ENCODE data around the gene AIP. TPM values are rescaled to one million over a fixed set of nuclear protein-coding genes. Genes with fewer than 3 reads are reported as not detected.
A peak's percentile ranks its signal among the peaks of the same experiment; 100 is the strongest.
"Not testable (repeated sequence)": the region's sequence is repeated elsewhere in the genome, so short reads cannot be mapped to it uniquely, and the experiment has no call there.

AIP gene
- total RNA-seq, 2 donors from 2014 or later, result 152 to 186 TPM

DNA sequence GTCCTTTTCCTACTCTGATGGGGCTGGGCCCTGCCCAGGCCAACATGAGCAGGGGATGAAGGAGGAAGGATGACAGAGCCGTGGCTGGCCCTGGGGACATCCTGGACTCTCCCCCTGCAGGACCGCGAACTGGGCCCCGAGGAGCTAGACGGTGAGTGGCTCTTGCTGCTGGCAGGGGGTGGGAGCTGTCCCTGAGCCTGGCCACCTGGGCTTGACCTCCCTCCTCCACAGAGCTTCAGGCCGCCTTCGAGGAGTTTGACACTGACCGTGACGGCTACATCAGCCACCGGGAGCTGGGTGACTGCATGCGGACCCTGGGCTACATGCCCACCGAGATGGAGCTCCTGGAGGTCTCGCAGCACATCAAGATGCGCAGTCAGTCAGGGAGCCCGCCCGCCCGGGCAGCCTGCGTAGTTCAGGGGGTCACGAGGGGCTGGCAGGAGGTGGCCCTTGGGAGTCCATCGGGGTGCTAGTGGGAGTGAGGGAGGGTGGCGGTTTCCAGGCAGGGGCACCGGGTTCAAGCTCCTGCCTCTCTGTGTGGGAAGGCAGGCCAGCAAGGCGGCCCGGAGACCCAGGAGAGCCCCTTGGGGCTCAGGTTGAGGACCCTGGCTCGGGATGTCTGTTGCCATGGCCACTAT is 26.6 kb upstream of the AIP start:
- Mint-ChIP-seq H3K4me1 (no peaks in the 10 kb centered on the region), H3K27ac (no peak overlapping the region), H3K9me3 (no peaks in the 10 kb centered on the region), H3K27me3 (no peaks in the 10 kb centered on the region), H3K36me3 (ENCODE audit: low read depth) (no peaks in the 10 kb centered on the region), H3K4me3 (no peak overlapping the region)
- no peak for ATAC-seq (replicated peaks)

DNA sequence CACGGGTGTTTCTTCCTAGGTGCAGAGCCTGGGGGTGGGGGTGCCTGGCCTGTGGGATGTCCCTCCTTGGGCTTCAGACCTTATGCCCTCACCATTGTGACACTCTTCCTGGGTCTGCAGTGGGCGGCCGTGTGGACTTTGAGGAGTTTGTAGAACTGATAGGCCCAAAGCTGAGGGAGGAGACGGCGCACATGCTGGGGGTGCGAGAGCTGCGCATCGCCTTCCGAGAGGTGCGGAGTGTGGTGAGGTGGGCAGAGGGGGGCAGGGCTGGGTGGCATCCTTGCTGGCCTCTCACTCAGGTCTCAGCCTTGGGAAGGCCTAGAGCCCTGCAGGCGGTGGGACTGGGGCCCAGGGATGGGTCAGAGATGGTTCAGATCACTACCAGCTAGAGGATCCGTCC is 25.4 kb upstream of the AIP start:
- no peak overlapping the region for H3K27ac Mint-ChIP-seq
- H3K4me1 Mint-ChIP-seq, result no peaks in the 10 kb centered on the region
- no peak for ATAC-seq (replicated peaks)
- no peaks in the 10 kb centered on the region for H3K9me3 Mint-ChIP-seq
- no peak overlapping the region for H3K4me3 Mint-ChIP-seq
- H3K36me3 Mint-ChIP-seq (ENCODE audit: low read depth), result no peaks in the 10 kb centered on the region
- no peaks in the 10 kb centered on the region for H3K27me3 Mint-ChIP-seq

DNA sequence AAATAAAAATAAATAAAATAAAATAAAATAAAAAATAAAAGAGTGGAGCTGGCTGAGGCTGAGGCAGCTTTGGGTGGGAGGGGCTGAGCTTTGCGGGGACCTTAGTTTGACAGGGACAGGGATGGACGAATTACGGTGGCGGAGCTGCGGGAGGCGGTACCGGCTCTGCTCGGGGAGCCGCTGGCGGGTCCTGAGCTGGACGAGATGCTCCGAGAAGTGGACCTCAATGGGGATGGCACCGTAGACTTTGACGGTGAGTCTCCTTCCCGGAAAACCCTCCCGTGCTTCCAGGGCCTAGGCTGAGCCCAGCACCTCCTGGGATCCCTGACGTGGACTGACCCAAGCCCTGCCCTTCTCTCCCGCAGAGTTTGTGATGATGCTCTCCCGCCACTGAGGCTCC is 24.6 kb upstream of the AIP start:
- H3K36me3 Mint-ChIP-seq (ENCODE audit: low read depth), result no peaks in the 10 kb centered on the region
- H3K4me3 Mint-ChIP-seq, result no peak overlapping the region

DNA sequence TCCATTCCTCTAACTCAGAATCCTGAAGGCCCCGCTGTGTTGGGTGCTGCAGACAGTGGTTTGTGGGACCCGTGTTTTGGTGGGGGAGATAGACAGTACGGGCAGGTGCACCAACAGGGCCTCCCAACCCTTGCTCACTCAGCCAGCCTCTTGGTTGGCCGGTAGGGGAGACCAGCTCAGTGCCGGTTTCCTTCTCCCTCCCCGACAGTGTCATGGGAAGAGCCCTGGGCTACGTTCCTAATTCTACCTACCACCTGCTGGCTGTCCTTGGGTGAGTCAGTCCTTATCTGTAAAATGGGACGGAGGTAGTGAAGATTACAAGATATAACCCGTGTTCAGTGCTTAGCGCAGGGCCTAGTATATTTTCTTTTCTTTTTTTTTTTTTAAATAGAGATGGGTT is 19.6 kb upstream of the AIP start:
- no peak for ATAC-seq (replicated peaks)
- no peaks in the 10 kb centered on the region for H3K27me3 Mint-ChIP-seq
- H3K9me3 Mint-ChIP-seq, result no peaks in the 10 kb centered on the region
- H3K4me3 Mint-ChIP-seq, result no peak overlapping the region
- H3K27ac Mint-ChIP-seq, result no peak overlapping the region
- H3K4me1 Mint-ChIP-seq, result peaks cover 18% of the 10 kb centered on the region
- H3K36me3 Mint-ChIP-seq (ENCODE audit: low read depth), result peaks cover 16% of the 10 kb centered on the region

More for the DNA sequence above, 24.6 kb upstream of the AIP start:
- no peaks in the 10 kb centered on the region for H3K27me3 Mint-ChIP-seq
- no peak for ATAC-seq (replicated peaks)
- H3K9me3 Mint-ChIP-seq, result no peaks in the 10 kb centered on the region
- H3K27ac Mint-ChIP-seq, result no peak overlapping the region
- H3K4me1 Mint-ChIP-seq, result no peaks in the 10 kb centered on the region

DNA sequence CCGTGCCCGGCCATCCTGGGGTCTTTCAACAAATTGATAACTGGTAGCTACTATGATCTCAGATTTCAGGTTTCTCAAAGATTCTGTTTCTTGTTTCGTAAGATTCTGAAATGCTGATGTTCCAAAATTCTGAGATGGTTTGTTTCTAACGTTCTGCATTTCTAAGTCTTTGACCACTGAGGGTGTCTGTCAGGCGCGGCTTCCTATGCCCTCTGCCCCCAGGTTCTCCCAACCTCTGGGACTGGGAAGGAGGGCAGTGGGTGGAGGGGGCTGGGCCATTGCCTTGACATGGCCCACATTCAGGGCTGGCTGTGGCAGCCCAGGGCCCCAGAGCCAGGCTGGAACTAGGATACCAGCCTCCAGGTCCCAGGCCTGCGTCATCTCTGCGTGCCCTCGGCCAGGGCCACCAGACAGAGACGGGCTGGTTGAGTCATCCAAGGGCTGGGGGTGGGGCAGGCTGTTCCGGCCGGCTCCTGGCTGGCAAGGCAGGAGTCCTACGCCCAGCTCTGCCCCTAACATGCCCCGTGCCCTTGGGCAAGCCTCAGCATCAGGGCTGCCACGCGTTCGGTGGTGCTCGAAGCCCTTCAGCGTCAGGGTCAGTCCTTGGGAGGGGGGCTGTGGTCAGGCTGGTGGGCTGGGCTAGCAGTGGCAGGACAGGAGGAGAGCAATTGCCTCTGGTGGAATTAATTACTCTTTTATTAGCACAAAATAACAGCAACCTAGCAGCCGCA is 19.0 kb upstream of the AIP start:
- H3K36me3 Mint-ChIP-seq (ENCODE audit: low read depth), result peaks cover 16% of the 10 kb centered on the region
- H3K27me3 Mint-ChIP-seq, result no peaks in the 10 kb centered on the region
- peak overlapping the region; percentile 81 for H3K27ac Mint-ChIP-seq
- no peak for ATAC-seq (replicated peaks)
- peaks cover 21% of the 10 kb centered on the region for H3K4me1 Mint-ChIP-seq
- no peaks in the 10 kb centered on the region for H3K9me3 Mint-ChIP-seq
- H3K4me3 Mint-ChIP-seq, result peak overlapping the region; percentile 78

DNA sequence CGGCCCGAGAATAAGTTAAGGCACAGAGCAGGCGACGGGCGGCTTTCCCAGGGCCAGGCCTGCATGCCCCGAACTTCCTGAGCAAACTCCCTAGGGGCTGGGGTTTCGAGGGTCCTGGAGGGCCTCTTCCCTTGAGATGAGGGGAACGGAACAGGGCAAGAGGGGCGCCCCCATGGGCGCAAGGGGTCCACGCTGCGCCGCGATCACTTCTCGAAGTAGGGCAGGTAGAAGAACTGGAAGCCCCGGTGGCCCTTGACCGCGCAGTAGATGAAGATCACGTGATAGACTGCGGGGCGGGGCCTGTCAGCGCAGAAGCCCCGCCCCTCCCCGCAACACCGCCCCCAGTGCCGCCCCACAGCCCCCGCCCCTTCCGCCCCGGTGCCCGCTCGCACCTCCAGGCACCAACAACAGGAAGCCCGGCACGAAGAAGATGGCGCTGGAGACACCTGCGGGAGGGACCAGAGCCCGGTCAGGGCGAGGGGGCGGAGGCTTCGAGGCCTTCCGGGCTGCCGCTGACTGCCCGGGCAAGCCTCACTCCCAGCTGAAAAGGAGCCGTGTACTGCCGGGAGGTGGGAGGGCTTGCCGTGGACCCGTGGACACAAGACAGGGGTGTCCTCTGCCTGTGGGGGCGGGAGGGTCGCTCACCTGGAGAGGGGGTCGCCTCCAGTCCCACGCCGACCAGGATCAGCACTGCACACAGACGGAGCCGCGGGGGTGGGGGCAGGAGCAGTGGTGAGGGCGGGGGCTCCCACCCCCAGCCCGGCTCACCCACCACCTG is 18.2 kb upstream of the AIP start:
- Mint-ChIP-seq H3K27me3 (no peaks in the 10 kb centered on the region), H3K27ac (peak overlapping the region; percentile 81), H3K4me1 (peaks cover 21% of the 10 kb centered on the region), H3K9me3 (no peaks in the 10 kb centered on the region), H3K36me3 (ENCODE audit: low read depth) (peaks cover 16% of the 10 kb centered on the region), H3K4me3 (peak overlapping the region; percentile 78)
- peak; percentile 81 for ATAC-seq (replicated peaks)

DNA sequence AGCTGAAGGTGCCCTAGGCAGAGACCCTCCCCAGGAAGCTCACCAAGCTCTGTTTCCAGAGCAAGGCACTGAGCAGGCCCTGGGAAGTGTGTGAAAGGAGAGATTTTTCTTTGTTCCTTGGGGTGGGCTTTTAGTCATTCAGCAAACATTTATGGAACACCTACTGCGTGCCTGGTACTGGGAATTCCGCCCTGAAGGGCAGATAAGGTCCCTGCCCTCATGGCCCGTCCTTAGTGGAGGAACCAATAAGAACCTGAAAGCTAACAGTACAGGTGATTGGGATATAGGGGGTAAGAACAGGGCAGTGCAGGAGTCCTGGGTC is 17.7 kb upstream of the AIP start:
- Mint-ChIP-seq H3K27ac (peak overlapping the region; percentile 81), H3K36me3 (ENCODE audit: low read depth) (peaks cover 16% of the 10 kb centered on the region), H3K4me3 (peak overlapping the region; percentile 78), H3K9me3 (no peaks in the 10 kb centered on the region), H3K4me1 (peaks cover 21% of the 10 kb centered on the region), H3K27me3 (no peaks in the 10 kb centered on the region)
- ATAC-seq (replicated peaks), result no peak

DNA sequence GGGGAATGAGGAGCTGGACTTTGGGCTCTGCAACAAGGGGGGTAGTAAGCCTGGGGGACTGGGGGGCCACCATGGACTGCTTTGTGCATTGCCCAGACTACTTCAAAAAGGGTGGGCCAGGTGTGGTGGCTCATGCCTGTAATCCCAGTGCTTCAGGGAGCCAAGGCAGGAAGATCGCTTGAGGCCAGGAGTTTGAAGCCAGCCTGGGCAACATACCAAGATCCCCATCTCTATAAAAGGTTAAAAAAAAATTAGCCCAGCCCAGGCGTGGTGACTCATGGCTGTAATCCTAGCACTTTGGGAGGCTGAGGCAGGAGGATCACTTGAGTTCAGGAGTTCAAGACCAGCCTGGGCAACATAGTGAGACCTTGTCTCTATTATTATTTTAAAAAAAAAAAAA is 17.3 kb upstream of the AIP start:
- Mint-ChIP-seq H3K4me3 (peak overlapping the region; percentile 78), H3K36me3 (ENCODE audit: low read depth) (peaks cover 16% of the 10 kb centered on the region), H3K27ac (peak overlapping the region; percentile 81), H3K4me1 (peaks cover 21% of the 10 kb centered on the region)
- ATAC-seq (replicated peaks); H3K27me3 Mint-ChIP-seq; H3K9me3 Mint-ChIP-seq: not testable (repeated sequence)

DNA sequence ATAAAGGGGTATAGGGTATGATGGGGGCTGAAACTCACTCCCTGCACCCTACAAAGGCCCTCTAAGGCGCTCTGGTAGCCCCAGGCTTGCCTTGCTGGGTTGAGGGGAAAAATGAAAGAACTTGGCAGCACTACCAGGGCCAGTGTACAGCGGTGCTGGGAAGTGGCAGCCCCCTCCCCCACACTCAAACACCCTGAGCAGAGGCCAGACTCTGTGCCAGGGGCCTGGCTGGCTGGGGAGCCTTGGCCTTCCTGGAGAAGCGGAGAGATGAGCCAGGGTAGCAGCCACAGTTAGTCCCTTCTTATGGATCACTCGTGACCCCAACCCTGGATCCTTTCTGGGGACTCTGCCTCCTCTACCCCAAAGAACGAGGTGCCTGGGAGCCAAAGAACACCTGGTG is 16.5 kb upstream of the AIP start:
- Mint-ChIP-seq H3K4me3 (peak overlapping the region; percentile 97), H3K4me1 (peaks cover 21% of the 10 kb centered on the region)

DNA sequence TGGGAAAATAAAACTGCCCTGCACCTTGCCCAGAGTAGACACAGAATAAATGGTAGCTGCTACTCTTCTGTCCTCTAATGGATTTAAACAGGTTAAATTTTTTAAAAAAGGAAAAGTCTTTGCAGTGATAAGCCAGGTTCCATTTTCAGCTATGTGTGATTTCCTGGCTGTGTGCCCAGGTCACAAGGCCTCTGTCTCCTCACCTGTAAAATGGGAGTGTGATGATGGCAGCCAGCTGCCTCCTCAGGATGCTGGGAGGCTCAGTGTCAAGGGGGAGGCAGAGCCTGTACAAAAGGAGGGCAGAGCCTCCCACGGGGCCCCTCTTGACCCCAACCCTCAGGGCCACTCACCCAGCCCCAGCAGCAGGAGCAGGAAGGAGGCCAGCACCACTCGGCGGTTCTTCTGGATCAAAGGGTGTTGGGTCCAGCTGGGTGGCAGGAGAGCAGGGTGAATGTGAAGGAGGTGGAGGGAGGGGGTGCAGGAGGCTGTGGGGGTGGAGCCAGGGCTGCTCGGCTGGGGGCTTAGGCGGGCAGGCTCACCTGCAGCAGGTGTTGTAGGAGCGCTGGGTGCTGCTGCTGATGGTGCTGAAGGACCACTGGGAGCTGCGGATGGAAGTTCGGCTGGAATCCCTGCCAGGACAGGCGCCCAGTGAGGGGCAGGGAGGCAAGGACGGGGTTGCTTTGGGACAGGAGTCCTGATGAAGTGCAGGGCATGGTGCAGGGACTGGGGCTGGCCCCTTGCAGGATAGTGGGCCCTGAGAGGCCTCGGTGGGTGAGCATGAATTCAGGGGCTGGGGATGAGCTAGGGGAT is 15.7 kb upstream of the AIP start:
- peaks cover 16% of the 10 kb centered on the region for H3K36me3 Mint-ChIP-seq (ENCODE audit: low read depth)
- peak overlapping the region; percentile 93 for H3K27ac Mint-ChIP-seq
- H3K4me3 Mint-ChIP-seq, result peak overlapping the region; percentile 97
- peaks cover 21% of the 10 kb centered on the region for H3K4me1 Mint-ChIP-seq
- H3K9me3 Mint-ChIP-seq, result no peaks in the 10 kb centered on the region
- no peak for ATAC-seq (replicated peaks)
- H3K27me3 Mint-ChIP-seq, result no peaks in the 10 kb centered on the region

More for the DNA sequence above, 16.5 kb upstream of the AIP start:
- Mint-ChIP-seq H3K36me3 (ENCODE audit: low read depth) (peaks cover 16% of the 10 kb centered on the region), H3K27ac (no peak overlapping the region), H3K9me3 (no peaks in the 10 kb centered on the region), H3K27me3 (no peaks in the 10 kb centered on the region)
- ATAC-seq (replicated peaks), result no peak

DNA sequence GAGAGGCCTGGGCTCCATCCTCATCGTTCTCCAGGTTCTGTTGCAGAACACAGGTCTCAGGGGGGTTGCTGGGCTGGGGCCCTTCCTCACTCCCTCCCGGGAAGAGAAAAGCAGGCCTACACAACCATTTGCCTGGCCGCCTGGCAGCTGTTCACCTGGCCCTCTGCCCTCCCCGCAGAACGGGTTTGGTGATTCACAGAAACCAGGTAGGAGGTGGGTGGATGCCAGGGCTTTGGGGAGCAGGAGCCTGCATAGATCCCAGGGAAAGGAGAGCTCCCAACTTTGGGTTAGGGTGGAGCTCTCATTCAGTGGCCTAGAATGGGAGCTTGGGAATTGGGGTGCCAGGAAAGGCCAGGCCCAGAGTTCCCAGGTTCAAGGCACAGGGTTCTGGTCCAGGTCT is 14.8 kb upstream of the AIP start:
- H3K27me3 Mint-ChIP-seq, result no peaks in the 10 kb centered on the region
- H3K9me3 Mint-ChIP-seq, result no peaks in the 10 kb centered on the region
- H3K4me1 Mint-ChIP-seq, result peaks cover 21% of the 10 kb centered on the region
- H3K4me3 Mint-ChIP-seq, result peak overlapping the region; percentile 97
- peak overlapping the region; percentile 93 for H3K27ac Mint-ChIP-seq
- peak; percentile 21 for ATAC-seq (replicated peaks)
- H3K36me3 Mint-ChIP-seq (ENCODE audit: low read depth), result peaks cover 16% of the 10 kb centered on the region

DNA sequence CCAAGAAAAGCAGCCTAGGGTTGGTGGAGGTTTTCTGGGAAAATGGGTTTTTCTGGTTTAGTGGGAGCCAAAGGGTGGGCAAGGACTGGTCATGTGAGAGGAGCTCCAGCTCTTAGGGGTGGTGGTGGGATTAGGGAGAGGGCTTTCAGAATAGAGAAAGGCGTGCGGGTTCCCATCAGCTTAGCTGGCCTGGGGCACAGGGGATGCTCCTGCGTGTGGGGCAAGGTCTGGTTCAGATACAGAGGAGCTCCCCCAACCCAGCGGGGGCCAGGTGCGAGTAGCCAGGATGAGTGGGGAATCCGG is 14.4 kb upstream of the AIP start:
- ATAC-seq (replicated peaks), result peak; percentile 13
- no peaks in the 10 kb centered on the region for H3K9me3 Mint-ChIP-seq
- peak overlapping the region; percentile 93 for H3K27ac Mint-ChIP-seq

DNA sequence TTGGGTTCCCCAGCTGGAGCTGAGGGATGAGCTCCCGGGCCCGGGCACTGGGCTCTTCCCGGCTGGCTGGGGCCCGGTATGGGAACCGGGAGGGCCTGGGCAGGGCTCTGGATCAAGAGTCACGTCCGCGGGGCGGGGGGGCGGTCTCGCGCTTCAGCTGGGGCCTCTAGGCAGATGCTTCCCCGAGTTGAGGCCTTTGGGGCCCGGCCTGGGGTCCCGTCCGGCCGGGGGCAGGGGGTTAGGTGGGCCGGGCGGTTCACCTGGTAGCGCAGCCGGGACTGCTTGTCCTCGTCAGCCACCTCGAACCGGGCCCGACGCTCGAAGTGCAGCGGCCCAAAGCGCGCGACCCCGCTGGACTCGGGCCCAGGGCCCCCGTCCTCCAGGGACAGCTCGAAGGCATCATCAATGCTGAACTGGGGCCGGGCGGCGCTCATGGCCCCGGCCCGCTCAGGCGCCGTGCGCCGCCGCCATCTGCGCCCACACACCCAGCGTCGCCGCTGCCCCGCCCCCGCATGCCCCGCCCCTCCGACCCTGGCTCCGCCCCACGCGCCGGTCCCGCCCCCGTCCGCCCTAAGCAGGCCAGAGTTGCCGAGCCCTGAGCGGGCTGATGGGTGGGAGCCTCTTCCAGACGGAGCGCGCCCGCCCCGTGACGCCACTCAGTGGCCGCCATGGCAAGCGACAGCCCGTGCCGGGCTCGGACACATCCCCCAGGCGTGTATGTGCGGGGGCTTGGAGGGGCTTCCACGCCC is 13.9 kb upstream of the AIP start, which contains the start of gene TMEM134:
Gene TMEM134 (minus strand): TSS at position 493 of the 749 bp plus-strand sequence. CDS start 59 bp downstream, at position 434.
- Mint-ChIP-seq H3K9me3 (no peaks in the 10 kb centered on the region), H3K4me1 (peaks cover 21% of the 10 kb centered on the region), H3K27me3 (no peaks in the 10 kb centered on the region), H3K36me3 (ENCODE audit: low read depth) (peaks cover 16% of the 10 kb centered on the region), H3K4me3 (peak within 1 kb of the TSS; percentile 97), H3K27ac (peak within 1 kb of the TSS; percentile 93)
- peak; percentile 83 for ATAC-seq (replicated peaks)

More for the DNA sequence above, 14.4 kb upstream of the AIP start:
- Mint-ChIP-seq H3K36me3 (ENCODE audit: low read depth) (peaks cover 16% of the 10 kb centered on the region), H3K4me1 (peaks cover 21% of the 10 kb centered on the region), H3K27me3 (no peaks in the 10 kb centered on the region), H3K4me3 (peak overlapping the region; percentile 97)

DNA sequence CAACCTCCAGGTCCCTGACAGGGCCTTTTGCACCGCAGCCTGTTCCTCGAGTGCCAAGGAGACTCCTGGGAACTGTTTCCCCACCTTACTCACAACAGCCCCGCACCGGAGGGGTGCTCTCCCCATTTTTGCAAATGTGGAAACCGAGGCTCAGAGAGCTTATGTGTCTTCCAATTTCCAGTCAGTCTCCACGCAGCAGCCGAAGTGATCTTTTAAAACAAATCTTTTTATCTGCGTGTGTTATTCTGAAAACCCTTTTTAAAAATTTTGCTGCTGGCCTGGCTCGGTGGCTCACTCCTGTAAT is 13.4 kb upstream of the AIP start:
- H3K27me3 Mint-ChIP-seq, result no peaks in the 10 kb centered on the region
- peaks cover 21% of the 10 kb centered on the region for H3K4me1 Mint-ChIP-seq
- H3K9me3 Mint-ChIP-seq, result no peaks in the 10 kb centered on the region
- peak overlapping the region; percentile 97 for H3K4me3 Mint-ChIP-seq
- H3K27ac Mint-ChIP-seq, result no peak overlapping the region
- H3K36me3 Mint-ChIP-seq (ENCODE audit: low read depth), result peaks cover 12% of the 10 kb centered on the region
- ATAC-seq (replicated peaks), result no peak

All from activated T-helper 17 cell treated with anti-CD3 and anti-CD28 coated beads, Interleukin-2, amount 50 U/mL, for 72 hours (primary cell).